Type B pancreatic cell (in vitro differentiated cells): ENCODE measurements around the gene APOC3. TPM values are rescaled to one million over a fixed set of nuclear protein-coding genes. Genes with fewer than 3 reads are reported as not detected.
A peak's percentile ranks its signal among the peaks of the same experiment; 100 is the strongest.

Experiments
- DNase-seq: peaks from one replicate; pipeline ENCODE4 v3.0.0; 2021; ENCODE audit warnings: mixed read lengths; ENCODE audit not compliant: unreplicated experiment; ENCODE audit errors: extremely low spot score
- H3K27ac Mint-ChIP-seq: 2 replicates; pipeline ENCODE4 v1.8.0; 2021; ENCODE audit warnings: mild to moderate bottlenecking, mixed read lengths
- H3K27me3 Mint-ChIP-seq: 2 replicates; pipeline ENCODE4 v1.8.0; 2021; ENCODE audit warnings: mixed read lengths
- H3K36me3 Mint-ChIP-seq: 2 replicates; pipeline ENCODE4 v1.8.0; 2021; ENCODE audit warnings: mixed read lengths
- H3K4me1 Mint-ChIP-seq: one replicate; pipeline ENCODE4 v1.8.0; 2021; ENCODE audit warnings: mixed read lengths; ENCODE audit not compliant: unreplicated experiment
- H3K4me3 Mint-ChIP-seq: 2 replicates; pipeline ENCODE4 v1.8.0; 2021; ENCODE audit warnings: mild to moderate bottlenecking, mixed read lengths
- H3K9me3 Mint-ChIP-seq: 2 replicates; pipeline ENCODE4 v1.8.0; 2021; ENCODE audit warnings: mixed read lengths
- CTCF ChIP-seq: fragments of 200-600 bp; sonication (generic); conservative IDR thresholded peaks from 2 replicates; pipeline ENCODE4 v1.5.0; 2021; ENCODE audit warnings: antibody characterized with exemption, mild to moderate bottlenecking
- total RNA-seq: library from RNA; stranded (reverse); gene quantifications from 2 replicates; pipeline ENCODE4 v1.2.1, GENCODE V29; 2021; ENCODE audit warnings: low replicate concordance

APOC3 gene
- total RNA-seq, 1 donor from 2014 or later, result 21.6 TPM

GRCh38 chr11:116823031-116823843 lies 6.5 kb upstream of the APOC3 start, which contains the start of gene APOA4:
Gene APOA4, minus strand, starts transcription at chr11:116823304. Its CDS starts 113 bp downstream, at chr11:116823191.
- no peaks in the 10 kb centered on the region for H3K9me3 Mint-ChIP-seq
- peaks cover 8% of the 10 kb centered on the region for H3K4me1 Mint-ChIP-seq
- H3K27me3 Mint-ChIP-seq, result no peaks in the 10 kb centered on the region
- no peak within 1 kb of the TSS for H3K4me3 Mint-ChIP-seq
- no peak for DNase-seq
- no peaks in the 10 kb centered on the region for H3K36me3 Mint-ChIP-seq
- no peak for TF ChIP-seq CTCF
- no peak within 1 kb of the TSS for H3K27ac Mint-ChIP-seq

- Mint-ChIP-seq H3K4me3 (no peak overlapping the region), H3K36me3 (no peaks in the 10 kb centered on the region), H3K9me3 (no peaks in the 10 kb centered on the region), H3K27ac (no peak overlapping the region), H3K4me1 (peaks cover 12% of the 10 kb centered on the region), H3K27me3 (no peaks in the 10 kb centered on the region)
- TF ChIP-seq CTCF, result no peak
- no peak for DNase-seq
These were observed 4.3 kb upstream of the APOC3 start for GRCh38 chr11:116825434-116825833.

DNA sequence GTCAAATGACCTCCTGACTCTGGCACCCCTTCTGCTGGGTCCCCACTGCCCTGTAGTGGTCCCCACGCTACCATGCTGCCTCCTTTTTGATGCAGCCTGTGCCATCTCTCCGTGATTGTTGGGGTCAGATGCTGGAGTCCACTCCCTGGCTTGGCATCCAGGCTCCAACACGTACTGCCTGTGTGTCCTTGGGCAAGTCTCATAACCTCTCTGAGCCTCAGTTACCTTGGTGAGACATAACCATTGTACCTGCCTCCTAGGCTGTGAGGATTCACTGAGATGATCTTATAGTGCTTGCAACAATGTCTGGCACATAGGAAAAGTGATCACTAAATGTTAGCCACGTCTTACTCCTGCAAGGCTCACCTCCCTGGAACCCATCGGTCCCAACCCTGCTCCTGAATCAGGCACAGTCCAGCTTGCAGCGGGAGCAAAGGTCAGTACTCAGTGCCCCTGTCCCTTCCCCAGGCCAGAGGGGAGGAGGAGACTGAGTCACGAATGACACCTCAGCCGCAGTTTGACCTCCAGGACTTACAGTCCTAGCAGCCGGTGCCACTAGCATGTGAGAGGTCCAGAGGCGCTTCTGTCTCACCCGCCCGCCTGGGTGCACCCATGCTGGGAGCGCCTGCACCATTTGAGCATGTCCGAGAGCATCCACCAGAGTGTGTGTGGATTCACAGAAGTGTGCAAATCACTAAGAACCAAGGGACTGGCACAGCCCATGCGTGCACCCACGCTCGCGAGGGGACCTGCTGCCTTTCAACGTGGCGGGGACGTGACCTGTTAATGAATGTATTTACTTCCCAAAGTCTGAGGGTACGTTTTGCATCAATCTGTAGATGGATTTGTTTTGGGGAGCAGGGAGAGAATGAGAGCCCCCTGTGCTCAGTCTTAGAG lies 3.6 kb upstream of the APOC3 start:
- H3K9me3 Mint-ChIP-seq, result no peaks in the 10 kb centered on the region

DNA sequence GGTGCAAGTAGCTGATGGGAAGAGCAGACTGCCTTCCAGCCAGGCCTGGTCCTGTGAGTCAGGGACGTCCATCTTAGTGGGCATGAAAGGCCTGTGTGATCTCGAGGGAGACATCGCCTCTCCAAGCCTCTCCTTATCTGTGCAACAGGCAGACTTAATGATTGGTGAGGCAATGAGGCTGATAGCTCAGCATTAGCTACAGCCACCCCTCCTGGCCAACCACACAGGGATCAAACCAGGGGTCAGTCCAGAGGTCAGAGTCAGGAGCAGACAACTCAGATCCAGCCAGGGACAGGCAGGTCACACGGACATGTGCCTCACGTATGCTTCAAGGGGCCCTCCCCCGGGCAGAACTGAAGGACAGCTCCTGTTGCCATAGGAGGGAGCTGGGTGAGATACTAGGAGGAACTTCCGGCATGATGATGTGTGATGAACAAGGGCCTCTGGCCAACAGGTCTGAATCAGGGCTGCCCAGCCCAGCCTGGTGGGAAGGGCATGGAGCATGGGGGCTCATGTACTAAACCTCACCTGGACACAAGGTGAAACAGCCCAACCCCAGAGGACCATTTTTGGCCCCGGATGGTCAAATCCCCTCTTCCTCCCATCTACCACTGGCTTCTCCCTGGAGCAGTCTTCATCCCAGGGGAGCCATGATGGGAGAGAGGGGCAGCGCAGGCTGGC lies 2.8 kb upstream of the APOC3 start:
- peak overlapping the region; percentile 10 for H3K27ac Mint-ChIP-seq

More for the DNA sequence above, 3.6 kb upstream of the APOC3 start:
- H3K36me3 Mint-ChIP-seq, result no peaks in the 10 kb centered on the region
- no peak overlapping the region for H3K4me3 Mint-ChIP-seq
- no peak for TF ChIP-seq CTCF
- H3K27ac Mint-ChIP-seq, result peak overlapping the region; percentile 10
- H3K27me3 Mint-ChIP-seq, result no peaks in the 10 kb centered on the region
- DNase-seq, result no peak
- H3K4me1 Mint-ChIP-seq, result peaks cover 12% of the 10 kb centered on the region

More for the DNA sequence above, 2.8 kb upstream of the APOC3 start:
- Mint-ChIP-seq H3K36me3 (no peaks in the 10 kb centered on the region), H3K9me3 (no peaks in the 10 kb centered on the region), H3K27me3 (no peaks in the 10 kb centered on the region), H3K4me3 (no peak overlapping the region), H3K4me1 (peaks cover 12% of the 10 kb centered on the region)
- DNase-seq, result no peak
- no peak for TF ChIP-seq CTCF
